ENCODE data around the gene RCSD1.

- no peak for TF ChIP-seq POLR2A (IDR thresholded peaks at IDR 0.05)
- TF ChIP-seq, protein P1, sequence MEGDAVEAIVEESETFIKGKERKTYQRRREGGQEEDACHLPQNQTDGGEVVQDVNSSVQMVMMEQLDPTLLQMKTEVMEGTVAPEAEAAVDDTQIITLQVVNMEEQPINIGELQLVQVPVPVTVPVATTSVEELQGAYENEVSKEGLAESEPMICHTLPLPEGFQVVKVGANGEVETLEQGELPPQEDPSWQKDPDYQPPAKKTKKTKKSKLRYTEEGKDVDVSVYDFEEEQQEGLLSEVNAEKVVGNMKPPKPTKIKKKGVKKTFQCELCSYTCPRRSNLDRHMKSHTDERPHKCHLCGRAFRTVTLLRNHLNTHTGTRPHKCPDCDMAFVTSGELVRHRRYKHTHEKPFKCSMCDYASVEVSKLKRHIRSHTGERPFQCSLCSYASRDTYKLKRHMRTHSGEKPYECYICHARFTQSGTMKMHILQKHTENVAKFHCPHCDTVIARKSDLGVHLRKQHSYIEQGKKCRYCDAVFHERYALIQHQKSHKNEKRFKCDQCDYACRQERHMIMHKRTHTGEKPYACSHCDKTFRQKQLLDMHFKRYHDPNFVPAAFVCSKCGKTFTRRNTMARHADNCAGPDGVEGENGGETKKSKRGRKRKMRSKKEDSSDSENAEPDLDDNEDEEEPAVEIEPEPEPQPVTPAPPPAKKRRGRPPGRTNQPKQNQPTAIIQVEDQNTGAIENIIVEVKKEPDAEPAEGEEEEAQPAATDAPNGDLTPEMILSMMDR (IDR thresholded peaks at IDR 0.05): no peak
Observed at GRCh38 chr1:167750641-167751040, 120.6 kb downstream of the RCSD1 start.

Data from lower leg skin (tissue), 3 donors.